ENCODE data around the gene SCN2B. TPM values are rescaled to one million over a fixed set of nuclear protein-coding genes. Genes with fewer than 3 reads are reported as not detected.

The SCN2B gene
- total and polyA plus RNA-seq, 10 of the 15 experiments (the other 5 are each of a cell fraction or from before 2014, with no cell fraction given) = 0.01 TPM; not detected in 9

GRCh38 chr11:118210323-118210722 is 33.9 kb upstream of the SCN2B start:
- in situ Hi-C loops (cut with MboI) = no loop called here
- TF ChIP-seq GABPA (IDR thresholded peaks at IDR 0.05; ENCODE audit: low read depth) = no peak
- TF ChIP-seq TARDBP (IDR thresholded peaks at IDR 0.05; ENCODE audit: borderline replicate concordance) = no peak
- TF ChIP-seq SIN3A (IDR thresholded peaks at IDR 0.05; ENCODE audit: low read depth, low read length) = no peak
- TF ChIP-seq IKZF2 (IDR thresholded peaks at IDR 0.05) = no peak
- no peak for TF ChIP-seq MYB (IDR thresholded peaks at IDR 0.05; ENCODE audit: borderline replicate concordance, low read depth, low read length)
- no peak for TF ChIP-seq SUPT20H (IDR thresholded peaks at IDR 0.05; ENCODE audit: borderline replicate concordance, control insufficient read depth, low read depth, low read length)
- TF ChIP-seq TCF12 (IDR thresholded peaks at IDR 0.05; ENCODE audit: low read depth, low read length) = no peak
- TF ChIP-seq SUZ12 (IDR thresholded peaks at IDR 0.05; ENCODE audit: unreplicated experiment) = no peak
- H3K36me3 ChIP-seq (ENCODE audit: control insufficient read depth in 2 of 2, insufficient read depth in 2 of 2, low read length in 1 of 2) = no peaks in the 10 kb centered on the region

More at GRCh38 chr11:118210323-118210722, 33.9 kb upstream of the SCN2B start:
- no peak for DNase-seq (ENCODE audit: low read depth, low spot score)
- peaks cover 22% of the 10 kb centered on the region for H3K4me1 ChIP-seq (ENCODE audit: control insufficient read depth, insufficient read depth, low read length)
- 78% methylated on average over 7 of the region's 7 CpGs for WGBS (ENCODE audit: insufficient coverage, insufficient replicate concordance, low lambda C conversion rate, missing lambda C conversion rate)
- ChIA-PET CTCF (interaction anchor here (1.3 to 4.8 kb wide), 3 partner anchors 9 to 67 kb away, joined by 4 to 28 read pairs (median 7); partner anchors contain the start of gene JAML), SMC1A (ENCODE audit: uncharacterized antibody, unreplicated experiment) (interaction anchor here (1.1 to 3.4 kb wide), 3 partner anchors 8 to 483 kb away, joined by 3 to 11 read pairs (median 9); no protein-coding TSS in a partner anchor), RAD21 (ENCODE audit: unreplicated experiment) (interaction anchor here (1.1 kb wide), 1 partner anchor 39 kb away, joined by 3 read pairs; no protein-coding TSS in a partner anchor), POLR2A (interaction anchor here (1.7 kb wide), 1 partner anchor 42 kb away, joined by 4 read pairs; the partner anchor contains the start of gene MPZL3)
- no peak overlapping the region for H3K4me2 ChIP-seq (ENCODE audit: control insufficient read depth, insufficient read depth)
- no peak for FAIRE-seq
- intact Hi-C loops (cut with micrococcal nuclease; ENCODE audit: unreplicated experiment) = no loop called here
- no peak overlapping the region for H2AFZ ChIP-seq (ENCODE audit: control insufficient read depth, low read depth, low read length)
- H3K27me3 ChIP-seq (replicated peaks in 1 of 2; ENCODE audit: control insufficient read depth in 2 of 2, insufficient read depth in 2 of 2, low read length in 1 of 2) = no peaks in the 10 kb centered on the region
- H3K4me3 ChIP-seq = no peak overlapping the region
- H3K9ac ChIP-seq (ENCODE audit: control insufficient read depth, insufficient read depth, low read length) = no peak overlapping the region
- no TSS peak for BruUV-seq (replicated peaks)
- ATAC-seq = no peak
- H4K20me1 ChIP-seq (ENCODE audit: control insufficient read depth, insufficient read depth) = no peaks in the 10 kb centered on the region
- H3K79me2 ChIP-seq (ENCODE audit: control insufficient read depth, insufficient read depth, low read length) = no peaks in the 10 kb centered on the region
- H3K9me3 ChIP-seq (replicated peaks; ENCODE audit: control insufficient read depth, insufficient read depth, low read length) = no peaks in the 10 kb centered on the region; the same call in 2 of the 3 replicates
- no peak overlapping the region for H3K27ac ChIP-seq (ENCODE audit: control insufficient read depth, insufficient read depth)
